CMK (cell line): Measurements from ENCODE around the gene SETD4.
"Not testable (repeated sequence)": the region's sequence is repeated elsewhere in the genome, so short reads cannot be mapped to it uniquely, and the experiment has no call there.

ENCODE experiments used
- DNase-seq: peaks from one replicate; pipeline ENCODE4 v3.0.0-alpha.2; 2010; ENCODE audit warnings: low read depth

Gene SETD4

GRCh38 chr21:36077758-36078157, 17.4 kb upstream of the SETD4 start:
- DNase-seq: no peak

- DNase-seq: no peak
Measured at GRCh38 chr21:36076878-36077655, 16.7 kb upstream of the SETD4 start.

- no peak for DNase-seq
Measured at GRCh38 chr21:36075953-36076352, 15.6 kb upstream of the SETD4 start.

- no peak for DNase-seq
Measured at GRCh38 chr21:36075171-36075570, 14.8 kb upstream of the SETD4 start.

GRCh38 chr21:36073911-36074310, 13.6 kb upstream of the SETD4 start:
- DNase-seq: not testable (repeated sequence)

GRCh38 chr21:36073181-36073580, 12.9 kb upstream of the SETD4 start:
- DNase-seq: no peak

GRCh38 chr21:36072453-36073162, 12.3 kb upstream of the SETD4 start:
- no peak for DNase-seq

GRCh38 chr21:36070999-36071398, 10.7 kb upstream of the SETD4 start:
- DNase-seq: no peak

- DNase-seq: peak; percentile 79
Measured at GRCh38 chr21:36069713-36070583, 9.6 kb upstream of the SETD4 start, which contains the start of gene CBR1. Gene CBR1 (plus strand): TSS chr21:36070024. CDS start chr21:36070116, 92 bp downstream.

- no peak for DNase-seq
Measured at GRCh38 chr21:36068748-36069398, 8.5 kb upstream of the SETD4 start.

GRCh38 chr21:36065497-36066036, 5.2 kb upstream of the SETD4 start:
- no peak for DNase-seq

- DNase-seq: no peak
Measured at GRCh38 chr21:36064085-36064460, 3.7 kb upstream of the SETD4 start.

GRCh38 chr21:36063375-36064084, 3.2 kb upstream of the SETD4 start:
- no peak for DNase-seq

GRCh38 chr21:36061445-36061844, 1.1 kb upstream of the SETD4 start:
- no peak for DNase-seq

- peak; percentile 32 for DNase-seq
Measured at GRCh38 chr21:36059823-36060158, 535 bp downstream of the SETD4 start.

- no peak for DNase-seq
Measured at GRCh38 chr21:36055551-36055950, 4.8 kb downstream of the SETD4 start.

- DNase-seq: no peak
Measured at GRCh38 chr21:36053715-36054062, 6.6 kb downstream of the SETD4 start.

- no peak for DNase-seq
Measured at GRCh38 chr21:36052860-36053714, 7.2 kb downstream of the SETD4 start.

GRCh38 chr21:36048357-36048756, 12.0 kb downstream of the SETD4 start:
- DNase-seq: no peak

- DNase-seq: no peak
Measured at GRCh38 chr21:36047139-36047538, 13.2 kb downstream of the SETD4 start.
